ENCODE results near the gene CCDC83.

DNA sequence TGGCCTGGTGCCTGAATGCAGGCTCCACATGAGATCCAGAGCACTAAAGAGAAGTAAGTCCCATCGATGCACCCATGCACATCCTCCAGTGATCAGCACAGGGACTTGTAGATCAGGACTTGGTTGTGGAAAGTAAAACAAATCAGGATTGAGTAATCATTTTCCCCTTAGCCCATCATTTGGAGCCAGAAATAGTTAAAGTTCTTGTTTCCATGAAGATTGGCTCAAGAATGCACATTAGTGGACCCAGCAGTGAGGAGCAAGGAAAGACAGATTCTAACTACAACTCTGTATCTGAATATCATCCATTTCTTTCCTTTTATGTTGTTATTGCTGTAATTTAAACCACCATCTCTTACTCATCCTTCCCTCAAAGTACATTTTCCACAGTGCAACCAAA is 19.1 kb downstream of the CCDC83 start:
- TF ChIP-seq ZFX (IDR thresholded peaks at IDR 0.05; ENCODE audit: borderline replicate concordance) = no peak
- TF ChIP-seq CTCF (IDR thresholded peaks at IDR 0.05) = no peak

Data from 22Rv1 (cell line).